GM15510 (cell line): Measurements from ENCODE around the gene MYO1B.

Source experiments
- POLR2A ChIP-seq: IDR thresholded peaks from 3 replicates; pipeline ENCODE4 v1.6.1; 2011; ENCODE audit warnings: borderline replicate concordance; ENCODE audit not compliant: insufficient read length; ENCODE audit errors: extremely low read depth

MYO1B gene

DNA sequence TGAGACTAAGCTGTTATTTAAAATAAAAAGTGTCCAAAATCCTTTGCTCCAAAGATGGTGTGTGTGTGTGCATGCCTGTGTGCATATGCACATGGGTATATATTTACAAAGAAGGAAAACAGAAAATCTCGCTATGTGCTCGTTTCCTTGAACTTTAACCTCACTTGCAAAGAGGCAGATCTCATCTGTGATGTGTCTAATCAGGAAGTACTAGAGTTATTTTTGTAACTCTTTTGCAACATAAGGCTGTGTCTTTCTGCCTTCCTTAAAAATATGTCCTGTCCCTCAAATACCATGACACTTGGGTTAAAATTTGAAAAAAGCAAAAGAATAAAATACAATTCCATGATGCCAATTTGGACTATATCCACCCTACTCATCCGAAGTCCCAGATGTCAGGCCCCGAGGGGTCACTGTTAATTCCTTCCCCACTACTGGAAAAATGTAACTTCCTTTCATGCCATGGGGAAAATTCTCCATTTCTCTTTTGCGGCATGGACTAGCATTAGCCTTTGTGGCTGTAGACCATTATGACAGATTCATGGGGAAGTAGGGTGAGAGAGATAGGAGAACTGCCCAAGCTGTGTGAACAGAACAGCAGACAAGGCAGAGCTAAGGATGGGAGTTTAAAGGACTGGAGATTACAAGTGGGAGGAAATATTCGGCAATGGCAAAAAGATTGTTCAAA is 191.3 kb downstream of the MYO1B start:
- TF ChIP-seq POLR2A: no peak

DNA sequence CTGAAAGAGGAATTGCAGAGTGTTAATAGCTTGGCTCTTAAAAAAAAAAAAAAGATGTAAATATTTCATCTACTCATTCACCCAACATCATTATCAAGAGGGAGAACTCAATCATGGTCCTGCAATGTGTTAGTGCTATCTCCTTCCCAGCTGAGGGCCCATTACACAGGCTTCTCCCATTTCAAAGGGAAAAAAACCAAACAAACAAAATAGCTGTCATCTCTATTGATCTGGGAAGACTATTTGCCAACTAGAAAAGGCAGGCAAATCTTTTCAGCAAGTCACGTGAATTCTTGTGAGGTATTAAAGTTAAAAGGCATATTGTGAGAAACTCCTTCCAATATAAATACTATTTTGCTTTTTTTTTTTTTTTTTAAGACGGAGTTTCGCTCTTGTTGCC is 194.3 kb downstream of the MYO1B start:
- TF ChIP-seq POLR2A: no peak

DNA sequence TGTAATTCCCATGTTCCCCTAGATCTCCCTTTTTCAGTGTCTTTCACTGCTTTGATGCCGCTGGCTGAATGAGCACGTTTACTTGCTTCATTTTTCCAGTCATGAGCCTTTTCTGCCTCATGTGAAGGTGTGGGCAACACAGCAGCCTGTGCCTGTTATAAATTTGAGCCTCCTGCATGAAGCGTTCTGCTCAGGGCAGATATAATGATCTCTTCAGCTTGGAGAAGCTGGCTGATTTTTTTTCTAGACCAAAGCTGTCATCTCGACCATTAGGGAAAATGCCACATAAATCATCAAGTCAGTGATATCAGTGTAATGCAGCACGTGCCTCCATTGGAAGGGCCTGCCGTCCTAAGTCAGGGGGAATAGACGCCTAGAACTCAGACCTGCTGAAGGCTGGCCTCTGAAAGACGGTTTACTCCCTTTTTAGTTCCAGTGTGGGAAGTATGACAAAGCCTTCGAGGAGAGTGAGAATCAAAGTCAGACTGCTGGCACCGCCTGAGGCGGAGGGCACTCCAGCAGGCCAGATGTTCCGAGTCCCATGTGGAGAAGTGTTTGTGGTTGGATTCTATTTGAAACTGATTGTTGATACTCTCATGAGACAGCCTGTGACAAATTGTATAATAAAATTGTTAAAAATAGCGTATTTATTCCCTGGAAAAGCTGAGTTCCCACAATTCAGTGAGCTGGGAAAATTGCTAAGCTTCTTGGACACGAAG is 196.5 kb downstream of the MYO1B start:
- no peak for TF ChIP-seq POLR2A

DNA sequence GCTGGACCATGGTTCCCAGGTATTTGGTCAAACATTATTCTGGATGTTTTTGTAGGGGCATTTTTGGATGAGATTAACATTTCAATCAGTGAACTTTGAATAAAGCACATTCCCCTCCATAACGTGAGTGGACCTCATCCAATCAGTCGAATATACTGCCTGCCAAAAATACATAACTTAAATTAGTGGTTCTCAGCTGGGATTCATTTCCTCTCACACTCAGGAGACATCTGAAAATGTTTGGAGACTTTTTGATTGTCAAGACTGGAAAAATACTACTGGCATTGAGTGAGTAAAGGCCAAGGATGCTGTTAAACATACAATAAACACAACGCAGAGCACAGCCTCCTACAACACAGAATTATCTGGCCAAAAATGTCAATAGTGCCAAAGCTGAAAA is 198.2 kb downstream of the MYO1B start:
- no peak for TF ChIP-seq POLR2A

DNA sequence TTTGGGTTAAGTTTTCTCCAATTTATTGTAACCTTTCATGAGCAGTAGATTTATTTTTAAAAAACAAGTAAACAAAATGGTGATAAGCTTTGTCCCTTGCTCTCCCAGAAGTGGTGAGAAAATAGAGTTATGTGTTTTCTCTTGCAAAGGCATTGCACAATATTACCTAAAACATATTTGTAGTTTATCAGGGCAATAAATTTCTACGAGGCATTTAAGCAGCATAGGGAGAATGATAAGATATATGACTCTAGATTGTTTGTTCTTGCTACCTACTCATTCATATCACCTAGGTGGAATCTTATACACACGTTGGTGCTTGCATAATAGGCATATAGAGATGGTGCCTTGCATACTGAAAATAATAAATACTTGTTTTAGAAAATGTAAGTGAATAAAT is 201.7 kb downstream of the MYO1B start:
- TF ChIP-seq POLR2A: no peak

DNA sequence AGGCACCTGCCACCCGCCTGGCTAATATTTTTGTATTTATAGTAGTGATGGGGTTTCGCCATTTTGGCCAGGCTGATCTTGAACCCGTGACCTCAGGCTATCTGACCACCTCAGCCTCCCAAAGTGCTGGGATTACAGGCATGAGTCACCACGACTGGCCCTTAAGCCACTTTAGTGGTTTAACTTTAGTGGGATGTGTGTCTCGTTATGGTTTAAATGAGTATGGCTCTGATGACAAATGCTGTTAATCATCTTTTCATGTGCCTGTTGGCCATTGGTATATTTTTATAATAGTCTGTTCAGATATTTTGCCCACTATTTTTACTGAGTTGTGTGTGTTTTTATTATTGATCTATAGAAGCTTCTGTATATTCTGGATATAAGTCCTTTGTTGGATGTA is 205.9 kb downstream of the MYO1B start:
- TF ChIP-seq POLR2A: no peak

DNA sequence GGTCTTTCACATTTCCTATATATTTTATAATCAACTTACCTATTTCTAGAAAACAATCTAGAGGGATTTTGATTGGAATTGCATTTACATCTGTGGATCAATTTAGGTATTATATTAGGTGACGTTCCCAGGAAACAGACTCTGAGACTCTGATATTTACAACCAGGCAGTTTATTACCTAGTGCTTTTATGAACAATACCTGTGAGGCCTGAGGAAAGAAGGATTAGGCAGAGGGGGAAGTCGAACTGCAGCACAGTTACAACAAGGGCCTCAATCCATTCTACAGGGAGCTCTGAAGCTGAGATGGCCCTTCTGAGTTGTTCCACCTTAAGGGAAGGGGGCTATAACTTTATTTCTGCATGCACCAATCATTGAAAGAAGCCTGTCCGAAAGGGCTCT is 206.9 kb downstream of the MYO1B start:
- no peak for TF ChIP-seq POLR2A

DNA sequence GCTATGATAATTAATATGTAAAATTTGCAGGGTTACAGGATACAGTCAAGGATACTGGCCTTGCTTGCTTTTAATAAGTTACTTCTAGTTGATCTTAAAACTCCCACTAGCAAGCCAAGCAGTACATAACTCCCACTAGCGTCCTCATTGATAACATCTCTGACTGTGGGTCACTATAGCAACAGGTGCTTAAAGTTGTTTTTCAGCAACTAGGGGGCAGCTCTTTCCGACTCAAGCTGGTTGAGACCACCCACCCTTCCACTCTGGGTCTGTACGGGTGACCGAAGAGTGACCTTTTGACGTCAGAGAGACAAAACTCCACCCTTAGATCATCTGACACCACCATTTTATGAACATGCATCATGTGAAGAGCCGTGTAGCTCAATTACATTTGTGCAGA is 208.6 kb downstream of the MYO1B start:
- no peak for TF ChIP-seq POLR2A

DNA sequence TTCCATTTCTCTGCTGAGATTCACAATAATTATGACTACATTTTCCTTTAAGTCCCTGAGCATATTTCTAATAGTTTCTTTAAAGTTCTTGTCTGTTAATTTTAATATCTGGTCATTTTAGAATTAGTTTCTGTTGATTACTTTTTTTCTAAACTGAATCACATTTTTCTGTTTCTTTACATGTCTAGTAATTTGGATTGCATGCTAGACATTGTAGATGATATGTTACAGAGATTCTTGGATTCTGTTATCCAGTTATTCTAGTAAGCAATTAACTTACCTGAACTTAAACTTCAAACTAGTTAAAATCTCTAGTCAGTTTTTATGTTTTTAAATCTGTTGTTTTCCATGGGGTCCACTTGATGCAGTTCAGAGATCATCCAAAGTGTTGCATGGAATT is 214.0 kb downstream of the MYO1B start:
- no peak for TF ChIP-seq POLR2A

DNA sequence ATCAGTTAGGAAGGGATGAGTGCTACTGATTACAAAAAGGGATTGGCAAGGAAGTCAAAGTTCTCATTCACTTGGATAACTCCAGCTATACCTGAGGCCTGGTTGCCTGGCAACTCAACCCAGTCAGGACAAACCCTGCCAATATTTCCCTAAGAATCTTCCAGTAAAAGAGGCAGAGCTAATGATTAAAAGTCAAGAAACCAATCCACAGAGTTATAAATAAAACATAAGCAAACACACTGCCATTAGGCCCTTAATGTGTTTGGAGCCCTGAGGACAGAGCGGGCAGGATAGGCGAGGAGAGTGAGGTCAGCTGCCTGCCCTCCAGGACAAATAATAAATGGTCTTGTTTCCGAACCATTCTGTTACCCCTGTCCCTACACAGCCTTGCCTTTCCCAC is 217.2 kb downstream of the MYO1B start:
- no peak for TF ChIP-seq POLR2A

DNA sequence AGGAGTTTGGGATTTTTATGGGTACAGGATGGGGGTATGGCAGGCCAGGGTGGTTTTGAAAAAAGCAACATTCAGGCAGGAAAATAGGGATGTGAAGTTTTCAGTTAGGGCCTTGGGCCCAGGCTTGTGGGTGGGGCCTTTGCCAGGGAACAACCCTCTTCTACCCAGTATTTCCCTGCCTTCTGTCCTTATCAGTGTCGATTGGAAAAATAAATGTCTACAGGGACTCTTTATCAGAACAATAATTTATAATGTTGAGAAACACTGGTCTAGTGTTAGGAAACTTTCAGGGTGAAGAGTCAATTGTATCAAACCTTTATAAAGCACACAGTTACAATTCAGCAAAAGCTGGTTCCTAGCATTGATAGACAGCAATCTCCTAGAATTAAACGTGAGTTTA is 218.6 kb downstream of the MYO1B start:
- no peak for TF ChIP-seq POLR2A

DNA sequence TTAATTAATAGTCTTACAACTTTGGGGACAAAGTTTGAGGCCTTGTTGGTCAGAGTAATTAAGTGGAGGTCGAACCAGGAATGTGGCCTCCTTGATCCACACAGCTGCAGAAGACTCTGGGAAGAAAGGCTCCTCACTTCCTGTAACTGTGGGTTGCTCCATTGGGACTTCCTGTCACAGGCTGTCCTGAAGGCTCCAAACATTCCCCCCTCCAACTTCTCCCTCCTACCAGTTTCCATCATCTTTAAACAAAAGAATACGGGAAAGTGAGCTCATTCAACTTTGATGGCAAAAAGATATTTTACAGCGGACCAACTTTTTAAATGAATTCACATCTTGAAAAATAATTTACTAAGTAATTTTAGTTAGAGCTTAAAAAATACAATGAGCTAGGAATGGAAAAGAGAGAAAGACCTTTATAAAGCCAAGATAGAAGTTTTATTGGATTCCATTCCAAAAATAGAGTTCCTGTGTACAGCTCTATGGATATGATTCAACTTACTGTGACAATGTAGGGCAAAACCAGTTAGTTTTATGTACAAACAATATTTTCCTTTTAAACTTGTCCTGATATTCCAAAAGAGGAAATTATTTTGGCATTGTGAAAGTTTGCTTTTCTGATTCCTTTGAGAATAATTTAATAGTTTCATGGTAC is 220.7 kb downstream of the MYO1B start:
- no peak for TF ChIP-seq POLR2A

DNA sequence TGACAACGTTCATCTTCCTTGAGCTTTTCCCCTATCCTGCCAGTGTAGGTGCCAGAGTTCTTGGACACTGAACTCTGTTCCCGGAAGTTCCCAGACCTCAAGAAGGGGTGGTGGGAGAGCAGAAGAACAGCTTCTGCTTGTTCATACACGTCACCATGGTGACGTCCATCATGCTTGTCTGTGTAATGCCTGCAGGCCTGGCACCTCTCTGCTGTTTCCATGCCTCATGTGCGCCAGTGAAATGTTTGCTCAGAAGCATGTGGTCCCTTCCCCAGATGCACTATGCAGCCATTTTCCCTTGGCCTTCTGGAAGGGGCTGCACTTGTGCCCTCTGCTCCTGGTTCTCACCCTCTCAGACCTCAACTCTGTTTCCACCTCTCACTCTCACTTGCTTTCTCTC is 221.9 kb downstream of the MYO1B start:
- no peak for TF ChIP-seq POLR2A

DNA sequence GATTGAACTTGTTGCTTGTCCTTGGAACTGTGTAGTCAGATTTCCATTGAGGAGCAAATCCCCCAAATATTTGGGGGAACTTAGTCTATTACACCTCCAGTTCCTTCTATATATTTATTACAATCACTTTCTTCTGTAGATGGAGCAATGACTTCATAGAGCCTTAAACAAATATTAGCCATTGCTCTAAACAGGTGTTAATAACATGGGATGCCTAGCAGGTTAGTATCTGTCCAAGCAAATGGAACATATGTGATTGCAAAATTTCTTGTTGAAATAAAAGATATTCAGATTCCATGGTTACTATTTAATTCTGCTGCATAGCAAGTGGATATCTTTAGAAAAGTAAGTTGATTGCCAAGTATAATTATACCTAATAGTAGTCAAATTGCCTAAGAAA is 225.1 kb downstream of the MYO1B start:
- TF ChIP-seq POLR2A: no peak

DNA sequence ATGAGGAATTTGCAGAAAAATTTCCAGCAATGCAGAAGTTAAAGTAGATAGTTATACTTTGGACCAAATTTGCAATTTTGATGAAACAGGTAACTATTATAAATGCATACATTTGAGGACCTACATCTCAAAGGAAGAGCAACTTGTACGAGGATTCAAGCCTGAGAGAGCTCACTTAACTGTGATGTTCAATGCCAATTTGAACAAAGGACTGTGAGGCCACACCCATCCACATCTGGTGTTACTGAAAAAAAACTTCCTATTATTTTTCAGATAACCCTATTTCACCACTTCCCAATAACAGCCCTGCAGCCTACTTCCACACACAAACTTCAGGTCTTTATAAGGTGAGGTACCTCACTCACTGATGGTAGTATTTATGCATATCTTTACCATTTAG is 229.3 kb downstream of the MYO1B start:
- no peak for TF ChIP-seq POLR2A
